Measurements from ENCODE around the gene TMEM132D. TPM values are rescaled to one million over a fixed set of nuclear protein-coding genes. Genes with fewer than 3 reads are reported as not detected.

The TMEM132D gene
- total RNA-seq, 1 donor, result not detected

DNA sequence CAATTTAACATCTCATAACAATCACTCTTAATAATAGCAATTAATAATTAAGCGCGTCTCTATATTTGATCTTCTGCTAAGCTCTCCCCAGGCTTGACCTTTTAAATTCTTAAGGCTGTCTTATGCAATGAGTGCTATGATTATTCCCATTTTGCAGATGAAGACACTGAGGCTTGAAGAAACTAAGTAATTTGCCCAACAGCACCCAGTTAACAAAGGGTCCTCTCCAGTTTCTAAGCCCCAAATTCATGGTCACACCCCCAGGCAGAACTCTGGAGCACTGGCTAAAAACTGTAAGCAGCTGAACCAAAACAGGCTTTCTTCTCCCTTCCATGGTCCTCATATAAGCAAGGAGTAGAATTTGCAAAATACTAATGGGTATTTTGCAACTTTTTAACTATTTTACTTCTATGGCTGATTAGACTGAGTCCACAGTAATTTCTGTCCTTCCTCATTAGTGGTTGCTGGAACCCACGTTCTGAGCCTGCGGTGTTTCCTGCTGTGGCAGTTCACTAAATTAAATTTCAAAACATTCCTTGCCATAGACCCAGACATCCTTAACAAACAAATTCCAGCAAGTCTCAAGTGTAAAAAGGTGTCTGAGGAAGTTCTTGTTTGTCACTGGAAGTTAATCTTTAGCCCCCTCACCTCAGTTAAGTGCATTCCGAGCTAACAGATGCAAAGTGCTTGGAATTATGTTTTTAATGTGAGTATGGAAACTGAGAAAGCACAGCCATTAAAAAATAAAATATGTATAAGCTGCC, 76.5 kb downstream of the TMEM132D start:
- no peaks in the 10 kb centered on the region for H3K4me1 ChIP-seq (ENCODE audit: insufficient read depth, low read length)
- no peak for TF ChIP-seq CTCF (IDR thresholded peaks at IDR 0.05; ENCODE audit: extremely low read depth, low read depth, low read length)
- no peak overlapping the region for H3K4me2 ChIP-seq (ENCODE audit: insufficient read depth, low read length)
- H4K20me1 ChIP-seq (ENCODE audit: insufficient read depth, low read length), result no peaks in the 10 kb centered on the region
- H3K27me3 ChIP-seq (ENCODE audit: insufficient read depth, low read length), result no peaks in the 10 kb centered on the region
- no peak for DNase-seq (ENCODE audit: insufficient read length, low spot score, missing footprints)
- H3K4me3 ChIP-seq (ENCODE audit: insufficient read depth, low read length), result no peak overlapping the region
- H3K36me3 ChIP-seq (ENCODE audit: insufficient read depth, low read length), result no peaks in the 10 kb centered on the region
- peaks cover 2% of the 10 kb centered on the region for H3K9me3 ChIP-seq (ENCODE audit: low read depth, low read length)
- H3K79me2 ChIP-seq (ENCODE audit: insufficient read depth, low read length), result no peaks in the 10 kb centered on the region
- no peak overlapping the region for H2AFZ ChIP-seq (ENCODE audit: low read length)
- H3K27ac ChIP-seq (ENCODE audit: low read depth, low read length), result no peak overlapping the region

GRCh38 chr12:129826273-129826672, 77.6 kb downstream of the TMEM132D start:
- H2AFZ ChIP-seq (ENCODE audit: low read length), result no peak overlapping the region
- no peak for TF ChIP-seq CTCF (IDR thresholded peaks at IDR 0.05; ENCODE audit: extremely low read depth, low read depth, low read length)
- H3K27ac ChIP-seq (ENCODE audit: low read depth, low read length), result no peak overlapping the region
- no peak overlapping the region for H3K4me3 ChIP-seq (ENCODE audit: insufficient read depth, low read length)
- H3K36me3 ChIP-seq (ENCODE audit: insufficient read depth, low read length), result no peaks in the 10 kb centered on the region
- DNase-seq (ENCODE audit: insufficient read length, low spot score, missing footprints), result no peak
- H3K4me1 ChIP-seq (ENCODE audit: insufficient read depth, low read length), result no peaks in the 10 kb centered on the region
- no peaks in the 10 kb centered on the region for H4K20me1 ChIP-seq (ENCODE audit: insufficient read depth, low read length)
- H3K27me3 ChIP-seq (ENCODE audit: insufficient read depth, low read length), result no peaks in the 10 kb centered on the region
- peaks cover 2% of the 10 kb centered on the region for H3K9me3 ChIP-seq (ENCODE audit: low read depth, low read length)
- H3K4me2 ChIP-seq (ENCODE audit: insufficient read depth, low read length), result no peak overlapping the region
- H3K79me2 ChIP-seq (ENCODE audit: insufficient read depth, low read length), result no peaks in the 10 kb centered on the region

DNA sequence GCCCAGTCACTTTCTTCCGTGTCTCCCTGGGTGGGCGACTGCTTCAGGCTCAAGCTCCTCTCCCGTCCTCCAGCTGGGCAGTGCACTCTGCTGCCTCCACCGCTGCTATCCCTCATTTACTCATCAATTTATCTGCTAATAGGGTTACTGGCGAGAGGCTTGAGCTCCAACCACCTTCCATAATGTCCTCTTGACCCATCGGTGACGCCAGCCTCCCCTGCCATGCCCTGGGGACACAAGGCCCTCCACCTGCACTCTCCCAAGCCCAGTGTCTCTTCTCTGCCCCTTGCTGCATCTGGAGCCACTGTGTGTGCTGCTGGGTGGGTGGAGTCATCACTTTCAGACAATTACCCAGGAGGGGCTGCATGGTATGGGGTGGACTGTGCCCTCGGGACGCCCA, 78.5 kb downstream of the TMEM132D start:
- no peak for DNase-seq (ENCODE audit: insufficient read length, low spot score, missing footprints)
- H3K4me1 ChIP-seq (ENCODE audit: insufficient read depth, low read length), result no peaks in the 10 kb centered on the region
- H3K4me2 ChIP-seq (ENCODE audit: insufficient read depth, low read length), result no peak overlapping the region
- H2AFZ ChIP-seq (ENCODE audit: low read length), result no peak overlapping the region
- H3K9me3 ChIP-seq (ENCODE audit: low read depth, low read length), result peaks cover 2% of the 10 kb centered on the region
- no peaks in the 10 kb centered on the region for H3K36me3 ChIP-seq (ENCODE audit: insufficient read depth, low read length)
- no peaks in the 10 kb centered on the region for H3K27me3 ChIP-seq (ENCODE audit: insufficient read depth, low read length)
- TF ChIP-seq CTCF (IDR thresholded peaks at IDR 0.05; ENCODE audit: extremely low read depth, low read depth, low read length), result no peak
- H3K79me2 ChIP-seq (ENCODE audit: insufficient read depth, low read length), result no peaks in the 10 kb centered on the region
- no peak overlapping the region for H3K27ac ChIP-seq (ENCODE audit: low read depth, low read length)
- no peaks in the 10 kb centered on the region for H4K20me1 ChIP-seq (ENCODE audit: insufficient read depth, low read length)
- H3K4me3 ChIP-seq (ENCODE audit: insufficient read depth, low read length), result no peak overlapping the region

DNA sequence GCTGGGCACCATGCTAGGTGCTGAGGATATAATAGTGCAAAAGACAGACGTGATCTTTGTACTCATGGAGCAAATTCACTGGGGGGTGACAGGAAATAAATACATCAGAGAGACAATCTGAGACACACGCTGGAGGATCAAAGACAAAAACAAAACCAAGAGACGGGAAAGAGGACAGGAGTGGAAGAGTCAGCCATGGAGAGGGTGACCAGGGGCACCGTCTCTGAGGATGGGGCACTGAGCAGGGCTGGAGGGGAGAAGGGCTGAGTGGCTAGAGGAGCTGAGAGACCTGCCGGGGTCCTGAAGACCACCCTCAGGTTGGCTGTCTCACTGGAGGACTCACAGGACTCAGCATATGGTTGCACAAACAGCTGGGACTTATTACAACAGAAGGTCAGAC, 81.9 kb downstream of the TMEM132D start:
- H3K27me3 ChIP-seq (ENCODE audit: insufficient read depth, low read length), result no peaks in the 10 kb centered on the region
- H3K4me2 ChIP-seq (ENCODE audit: insufficient read depth, low read length), result no peak overlapping the region
- no peaks in the 10 kb centered on the region for H3K4me1 ChIP-seq (ENCODE audit: insufficient read depth, low read length)
- no peaks in the 10 kb centered on the region for H4K20me1 ChIP-seq (ENCODE audit: insufficient read depth, low read length)
- no peak overlapping the region for H2AFZ ChIP-seq (ENCODE audit: low read length)
- no peak for DNase-seq (ENCODE audit: insufficient read length, low spot score, missing footprints)
- peaks cover 3% of the 10 kb centered on the region for H3K9me3 ChIP-seq (ENCODE audit: low read depth, low read length)
- H3K36me3 ChIP-seq (ENCODE audit: insufficient read depth, low read length), result no peaks in the 10 kb centered on the region
- H3K4me3 ChIP-seq (ENCODE audit: insufficient read depth, low read length), result no peak overlapping the region
- no peak overlapping the region for H3K27ac ChIP-seq (ENCODE audit: low read depth, low read length)
- no peak for TF ChIP-seq CTCF (IDR thresholded peaks at IDR 0.05; ENCODE audit: extremely low read depth, low read depth, low read length)
- H3K79me2 ChIP-seq (ENCODE audit: insufficient read depth, low read length), result no peaks in the 10 kb centered on the region

Data from osteoblast (primary cell).